ENCODE measurements around the gene GPC1. TPM values are rescaled to one million over a fixed set of nuclear protein-coding genes. Genes with fewer than 3 reads are reported as not detected.

Gene GPC1
- total and polyA plus RNA-seq, 2 of the 13 experiments (the other 11 are each of a cell fraction or from before 2014, with no cell fraction given), result 4.0 to 5.5 TPM

DNA sequence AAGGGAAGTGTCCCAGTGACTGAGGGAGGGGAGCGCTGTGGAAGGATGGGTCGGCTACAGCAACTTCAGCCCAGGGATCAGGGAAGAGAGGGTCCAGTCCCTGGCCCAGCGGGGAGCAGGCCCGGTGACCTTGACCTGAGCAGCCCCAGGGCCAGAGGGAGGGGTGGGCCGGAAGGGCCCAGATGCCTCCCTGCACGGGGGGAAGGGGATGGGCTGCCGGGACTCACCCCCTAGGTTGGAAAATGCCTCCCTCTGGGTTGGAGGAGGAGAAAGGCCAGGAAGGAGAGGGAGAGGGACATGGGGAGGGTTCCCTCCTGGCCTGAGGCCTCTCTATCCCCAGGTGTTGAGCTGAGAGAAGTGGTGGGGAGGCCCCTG, 19.8 kb downstream of the GPC1 start (continued):
- TF ChIP-seq, protein P1, sequence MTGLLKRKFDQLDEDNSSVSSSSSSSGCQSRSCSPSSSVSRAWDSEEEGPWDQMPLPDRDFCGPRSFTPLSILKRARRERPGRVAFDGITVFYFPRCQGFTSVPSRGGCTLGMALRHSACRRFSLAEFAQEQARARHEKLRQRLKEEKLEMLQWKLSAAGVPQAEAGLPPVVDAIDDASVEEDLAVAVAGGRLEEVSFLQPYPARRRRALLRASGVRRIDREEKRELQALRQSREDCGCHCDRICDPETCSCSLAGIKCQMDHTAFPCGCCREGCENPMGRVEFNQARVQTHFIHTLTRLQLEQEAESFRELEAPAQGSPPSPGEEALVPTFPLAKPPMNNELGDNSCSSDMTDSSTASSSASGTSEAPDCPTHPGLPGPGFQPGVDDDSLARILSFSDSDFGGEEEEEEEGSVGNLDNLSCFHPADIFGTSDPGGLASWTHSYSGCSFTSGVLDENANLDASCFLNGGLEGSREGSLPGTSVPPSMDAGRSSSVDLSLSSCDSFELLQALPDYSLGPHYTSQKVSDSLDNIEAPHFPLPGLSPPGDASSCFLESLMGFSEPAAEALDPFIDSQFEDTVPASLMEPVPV (CRISPR knock-in tag; IDR thresholded peaks at IDR 0.05), result no peak
- TF ChIP-seq, protein P2, sequence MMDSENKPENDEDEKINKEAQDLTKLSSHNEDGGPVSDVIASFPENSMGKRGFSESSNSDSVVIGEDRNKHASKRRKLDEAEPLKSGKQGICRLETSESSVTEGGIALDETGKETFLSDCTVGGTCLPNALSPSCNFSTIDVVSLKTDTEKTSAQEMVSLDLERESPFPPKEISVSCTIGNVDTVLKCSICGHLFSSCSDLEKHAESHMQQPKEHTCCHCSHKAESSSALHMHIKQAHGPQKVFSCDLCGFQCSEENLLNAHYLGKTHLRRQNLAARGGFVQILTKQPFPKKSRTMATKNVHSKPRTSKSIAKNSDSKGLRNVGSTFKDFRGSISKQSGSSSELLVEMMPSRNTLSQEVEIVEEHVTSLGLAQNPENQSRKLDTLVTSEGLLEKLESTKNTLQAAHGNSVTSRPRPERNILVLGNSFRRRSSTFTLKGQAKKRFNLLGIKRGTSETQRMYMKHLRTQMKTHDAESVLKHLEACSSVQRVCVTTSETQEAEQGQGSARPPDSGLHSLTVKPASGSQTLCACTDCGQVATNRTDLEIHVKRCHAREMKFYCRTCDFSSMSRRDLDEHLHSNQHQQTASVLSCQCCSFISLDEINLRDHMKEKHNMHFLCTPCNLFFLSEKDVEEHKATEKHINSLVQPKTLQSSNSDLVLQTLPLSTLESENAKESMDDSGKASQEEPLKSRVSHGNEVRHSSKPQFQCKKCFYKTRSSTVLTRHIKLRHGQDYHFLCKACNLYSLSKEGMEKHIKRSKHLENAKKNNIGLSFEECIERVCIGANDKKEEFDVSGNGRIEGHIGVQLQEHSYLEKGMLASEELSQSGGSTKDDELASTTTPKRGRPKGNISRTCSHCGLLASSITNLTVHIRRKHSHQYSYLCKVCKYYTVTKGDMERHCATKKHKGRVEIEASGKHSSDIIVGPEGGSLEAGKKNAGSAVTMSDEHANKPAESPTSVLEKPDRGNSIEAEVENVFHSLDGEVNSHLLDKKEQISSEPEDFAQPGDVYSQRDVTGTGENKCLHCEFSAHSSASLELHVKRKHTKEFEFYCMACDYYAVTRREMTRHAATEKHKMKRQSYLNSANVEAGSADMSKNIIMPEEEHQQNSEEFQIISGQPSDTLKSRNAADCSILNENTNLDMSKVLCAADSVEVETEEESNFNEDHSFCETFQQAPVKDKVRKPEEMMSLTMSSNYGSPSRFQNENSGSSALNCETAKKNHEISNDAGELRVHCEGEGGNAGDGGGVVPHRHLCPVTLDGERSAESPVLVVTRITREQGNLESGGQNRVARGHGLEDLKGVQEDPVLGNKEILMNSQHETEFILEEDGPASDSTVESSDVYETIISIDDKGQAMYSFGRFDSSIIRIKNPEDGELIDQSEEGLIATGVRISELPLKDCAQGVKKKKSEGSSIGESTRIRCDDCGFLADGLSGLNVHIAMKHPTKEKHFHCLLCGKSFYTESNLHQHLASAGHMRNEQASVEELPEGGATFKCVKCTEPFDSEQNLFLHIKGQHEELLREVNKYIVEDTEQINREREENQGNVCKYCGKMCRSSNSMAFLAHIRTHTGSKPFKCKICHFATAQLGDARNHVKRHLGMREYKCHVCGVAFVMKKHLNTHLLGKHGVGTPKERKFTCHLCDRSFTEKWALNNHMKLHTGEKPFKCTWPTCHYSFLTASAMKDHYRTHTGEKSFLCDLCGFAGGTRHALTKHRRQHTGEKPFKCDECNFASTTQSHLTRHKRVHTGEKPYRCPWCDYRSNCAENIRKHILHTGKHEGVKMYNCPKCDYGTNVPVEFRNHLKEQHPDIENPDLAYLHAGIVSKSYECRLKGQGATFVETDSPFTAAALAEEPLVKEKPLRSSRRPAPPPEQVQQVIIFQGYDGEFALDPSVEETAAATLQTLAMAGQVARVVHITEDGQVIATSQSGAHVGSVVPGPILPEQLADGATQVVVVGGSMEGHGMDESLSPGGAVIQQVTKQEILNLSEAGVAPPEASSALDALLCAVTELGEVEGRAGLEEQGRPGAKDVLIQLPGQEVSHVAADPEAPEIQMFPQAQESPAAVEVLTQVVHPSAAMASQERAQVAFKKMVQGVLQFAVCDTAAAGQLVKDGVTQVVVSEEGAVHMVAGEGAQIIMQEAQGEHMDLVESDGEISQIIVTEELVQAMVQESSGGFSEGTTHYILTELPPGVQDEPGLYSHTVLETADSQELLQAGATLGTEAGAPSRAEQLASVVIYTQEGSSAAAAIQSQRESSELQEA (CRISPR knock-in tag; IDR thresholded peaks at IDR 0.05; ENCODE audit: not compliant biosample characterization), result no peak
- TF ChIP-seq HMG20A (CRISPR knock-in tag; IDR thresholded peaks at IDR 0.05; ENCODE audit: borderline replicate concordance), result no peak
- no peak for TF ChIP-seq HOXA7 (CRISPR knock-in tag; IDR thresholded peaks at IDR 0.05)
- TF ChIP-seq ZNF580 (CRISPR knock-in tag; IDR thresholded peaks at IDR 0.05; ENCODE audit: borderline replicate concordance, low read depth), result no peak
- TF ChIP-seq ZNF768 (CRISPR knock-in tag; IDR thresholded peaks at IDR 0.05), result no peak
- TF ChIP-seq, protein P3, sequence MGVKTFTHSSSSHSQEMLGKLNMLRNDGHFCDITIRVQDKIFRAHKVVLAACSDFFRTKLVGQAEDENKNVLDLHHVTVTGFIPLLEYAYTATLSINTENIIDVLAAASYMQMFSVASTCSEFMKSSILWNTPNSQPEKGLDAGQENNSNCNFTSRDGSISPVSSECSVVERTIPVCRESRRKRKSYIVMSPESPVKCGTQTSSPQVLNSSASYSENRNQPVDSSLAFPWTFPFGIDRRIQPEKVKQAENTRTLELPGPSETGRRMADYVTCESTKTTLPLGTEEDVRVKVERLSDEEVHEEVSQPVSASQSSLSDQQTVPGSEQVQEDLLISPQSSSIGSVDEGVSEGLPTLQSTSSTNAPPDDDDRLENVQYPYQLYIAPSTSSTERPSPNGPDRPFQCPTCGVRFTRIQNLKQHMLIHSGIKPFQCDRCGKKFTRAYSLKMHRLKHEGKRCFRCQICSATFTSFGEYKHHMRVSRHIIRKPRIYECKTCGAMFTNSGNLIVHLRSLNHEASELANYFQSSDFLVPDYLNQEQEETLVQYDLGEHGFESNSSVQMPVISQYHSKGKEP (CRISPR knock-in tag; IDR thresholded peaks at IDR 0.05), result no peak
- no peak for TF ChIP-seq REXO4 (CRISPR knock-in tag; IDR thresholded peaks at IDR 0.05; ENCODE audit: borderline replicate concordance)
- TF ChIP-seq ZNF737 (CRISPR knock-in tag; IDR thresholded peaks at IDR 0.05; ENCODE audit: borderline replicate concordance), result no peak
- no peak for TF ChIP-seq IRF2 (CRISPR knock-in tag; IDR thresholded peaks at IDR 0.05)
- TF ChIP-seq ZNF569 (CRISPR knock-in tag; IDR thresholded peaks at IDR 0.05; ENCODE audit: borderline replicate concordance), result no peak
- no peak for TF ChIP-seq BRF2 (CRISPR knock-in tag; IDR thresholded peaks at IDR 0.05)
- TF ChIP-seq ZNF7 (CRISPR knock-in tag; IDR thresholded peaks at IDR 0.05), result no peak
- TF ChIP-seq GZF1 (CRISPR knock-in tag; IDR thresholded peaks at IDR 0.05), result no peak
- no peak for TF ChIP-seq ZNF652 (CRISPR knock-in tag; IDR thresholded peaks at IDR 0.05; ENCODE audit: borderline replicate concordance, low read depth)
- TF ChIP-seq ZNF121 (CRISPR knock-in tag; IDR thresholded peaks at IDR 0.05), result no peak
- no peak for TF ChIP-seq SMARCC2 (IDR thresholded peaks at IDR 0.05)
- no peak for TF ChIP-seq THYN1 (CRISPR knock-in tag; IDR thresholded peaks at IDR 0.05; ENCODE audit: borderline replicate concordance, low read depth)
- TF ChIP-seq ZFP1 (CRISPR knock-in tag; IDR thresholded peaks at IDR 0.05), result no peak
- no peak for TF ChIP-seq POLR2A (IDR thresholded peaks at IDR 0.05; ENCODE audit: insufficient read depth in 1 of 2, low read depth in 2 of 2, low read length in 2 of 2)
